Medulla oblongata (tissue), 1 donor: ENCODE data around the gene MAP2K1.
"Not testable (repeated sequence)": the region's sequence is repeated elsewhere in the genome, so short reads cannot be mapped to it uniquely, and the experiment has no call there.

Experiments
- DNase-seq: peaks from one replicate; pipeline ENCODE4 v3.0.0-alpha.2; 2015; ENCODE audit errors: extremely low spot score

Gene MAP2K1

DNA sequence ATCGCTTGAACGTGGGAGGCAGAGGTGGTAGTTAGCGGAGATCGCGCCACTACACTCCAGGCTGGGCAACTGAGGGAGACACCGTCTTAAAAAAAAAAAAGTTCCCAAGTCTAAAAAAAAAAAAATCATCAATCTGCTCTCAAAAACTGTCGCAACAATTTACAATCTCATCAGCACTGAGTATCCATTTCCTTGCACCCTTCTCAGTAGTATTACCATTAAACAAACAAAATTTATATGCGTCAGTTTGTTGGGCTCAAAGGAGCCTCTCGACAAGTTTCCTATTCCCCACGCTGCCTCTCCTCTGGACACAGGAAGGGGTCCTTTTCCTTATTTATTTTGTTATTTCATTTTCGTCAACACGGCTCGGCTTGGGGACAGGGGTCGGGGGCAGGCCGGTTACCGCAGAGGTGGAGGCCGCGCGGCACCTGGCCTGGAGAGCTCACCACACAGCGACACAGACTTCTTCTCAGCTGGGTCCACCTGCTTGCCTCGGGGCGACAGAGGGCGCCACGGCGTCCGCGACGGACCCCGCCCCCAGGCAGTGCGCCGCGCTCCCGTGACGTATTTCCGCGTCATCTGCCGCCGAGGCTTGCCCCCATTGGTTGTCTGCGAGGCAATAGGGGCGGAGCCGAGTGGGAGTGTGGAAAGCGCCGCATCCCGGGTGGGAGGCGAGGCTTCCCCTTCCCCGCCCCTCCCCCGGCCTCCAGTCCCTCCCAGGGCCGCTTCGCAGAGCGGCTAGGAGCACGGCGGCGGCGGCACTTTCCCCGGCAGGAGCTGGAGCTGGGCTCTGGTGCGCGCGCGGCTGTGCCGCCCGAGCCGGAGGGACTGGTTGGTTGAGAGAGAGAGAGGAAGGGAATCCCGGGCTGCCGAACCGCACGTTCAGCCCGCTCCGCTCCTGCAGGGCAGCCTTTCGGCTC, at the start of gene MAP2K1:
TSS of gene MAP2K1 (plus strand) at position 709 of the 920 bp plus-strand sequence. CDS start 436 bp downstream, outside the sequence.
- peak; percentile 98 for DNase-seq

DNA sequence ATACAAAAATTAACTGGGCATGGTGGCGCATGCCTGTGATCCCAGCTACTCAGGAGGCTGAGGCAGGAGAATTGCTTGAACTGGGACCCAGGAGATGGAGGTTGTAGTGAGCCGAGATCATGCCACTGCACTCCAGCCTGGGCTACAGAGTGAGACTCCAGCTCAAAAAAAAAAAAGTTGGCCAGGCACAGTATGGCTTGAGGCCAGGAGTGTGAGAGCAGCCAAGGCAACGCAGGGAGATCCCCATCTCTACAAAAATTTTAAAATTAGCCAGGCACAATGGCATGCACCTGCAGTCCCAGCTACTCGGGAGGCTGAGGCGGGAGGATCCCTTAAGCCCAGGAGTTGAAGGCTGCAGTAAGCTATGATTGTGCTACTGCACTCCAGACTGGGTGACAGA, 38.2 kb upstream of the MAP2K1 start:
- not testable (repeated sequence) for DNase-seq

DNA sequence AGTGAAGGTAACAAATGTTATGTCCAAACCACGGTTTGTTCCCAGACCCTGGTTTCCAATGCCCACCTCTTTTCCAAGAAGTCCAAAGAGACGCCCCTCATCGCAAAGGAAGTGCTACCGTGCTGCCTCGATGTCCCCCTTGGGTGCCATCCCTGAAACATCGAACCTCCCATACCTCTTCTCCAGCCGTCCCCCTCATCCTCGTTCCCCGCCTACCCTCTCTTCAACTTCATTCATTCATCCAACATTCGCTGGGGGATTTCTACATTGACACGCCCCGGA, 30.7 kb upstream of the MAP2K1 start:
- peak; percentile 5 for DNase-seq

DNA sequence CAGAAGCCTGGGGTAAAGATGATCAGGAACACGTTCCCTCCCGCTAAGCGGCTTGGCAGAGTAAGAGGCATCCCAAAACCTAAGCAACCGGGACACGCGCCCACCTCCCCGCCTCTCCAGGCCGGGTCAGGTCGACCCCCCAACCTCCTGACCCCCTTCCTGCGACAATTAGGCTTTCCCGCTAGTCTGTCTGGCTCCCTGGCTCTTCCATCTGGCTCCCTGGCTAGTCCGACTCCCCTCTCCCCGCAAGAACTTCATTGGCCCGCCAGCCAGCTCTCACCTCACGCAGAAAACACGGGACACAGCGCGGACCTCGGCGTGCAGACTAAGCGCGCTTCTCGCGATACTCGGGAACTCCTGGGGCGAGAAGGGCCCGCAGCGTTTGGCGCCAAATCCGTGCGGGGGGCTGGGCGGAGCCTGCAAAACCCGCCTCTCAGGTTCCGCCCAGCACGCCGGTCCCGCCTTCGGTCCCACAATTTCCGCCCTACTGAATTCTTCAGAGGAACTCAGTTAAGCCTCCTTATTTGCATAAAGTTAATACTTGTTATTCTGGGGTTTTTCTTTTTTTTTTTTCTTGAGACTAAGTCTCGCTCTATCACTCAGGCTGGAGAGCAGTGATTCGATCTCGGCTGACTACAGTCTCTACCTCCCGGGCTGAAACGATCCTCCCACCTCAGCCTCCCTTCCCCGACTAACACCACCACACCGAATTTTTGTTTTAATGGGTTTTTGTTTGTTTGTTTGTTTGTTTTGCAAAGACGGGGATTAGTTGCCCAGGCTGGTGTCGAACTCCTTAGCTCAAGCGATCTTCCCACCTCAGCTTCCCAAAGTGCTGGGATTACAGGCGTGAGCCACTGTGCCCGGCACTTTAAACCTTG, 30.1 kb upstream of the MAP2K1 start, which contains the start of gene TIPIN:
TSS of gene TIPIN (minus strand) at position 327 of the 878 bp plus-strand sequence. CDS start 3,738 bp downstream, outside the sequence.
- peak; percentile 92 for DNase-seq

DNA sequence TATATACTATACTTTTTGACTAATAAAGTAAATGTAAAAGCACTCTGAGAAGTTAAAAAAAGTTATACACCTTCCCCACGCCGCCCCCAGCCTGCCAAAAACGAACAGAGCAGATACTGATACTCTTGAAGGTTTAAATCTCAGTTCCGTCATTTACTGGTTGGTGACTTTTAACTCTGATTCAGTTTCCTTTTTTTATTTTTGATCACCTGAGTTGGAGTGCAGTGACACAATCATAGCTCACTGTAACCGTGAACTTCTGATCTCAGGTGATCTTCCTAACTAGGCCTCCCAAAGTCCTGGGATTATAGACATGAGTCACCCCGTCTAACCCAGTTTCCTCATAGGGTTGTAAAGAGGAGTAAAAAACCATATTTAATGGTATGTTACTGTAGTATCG, 27.0 kb upstream of the MAP2K1 start:
- no peak for DNase-seq

DNA sequence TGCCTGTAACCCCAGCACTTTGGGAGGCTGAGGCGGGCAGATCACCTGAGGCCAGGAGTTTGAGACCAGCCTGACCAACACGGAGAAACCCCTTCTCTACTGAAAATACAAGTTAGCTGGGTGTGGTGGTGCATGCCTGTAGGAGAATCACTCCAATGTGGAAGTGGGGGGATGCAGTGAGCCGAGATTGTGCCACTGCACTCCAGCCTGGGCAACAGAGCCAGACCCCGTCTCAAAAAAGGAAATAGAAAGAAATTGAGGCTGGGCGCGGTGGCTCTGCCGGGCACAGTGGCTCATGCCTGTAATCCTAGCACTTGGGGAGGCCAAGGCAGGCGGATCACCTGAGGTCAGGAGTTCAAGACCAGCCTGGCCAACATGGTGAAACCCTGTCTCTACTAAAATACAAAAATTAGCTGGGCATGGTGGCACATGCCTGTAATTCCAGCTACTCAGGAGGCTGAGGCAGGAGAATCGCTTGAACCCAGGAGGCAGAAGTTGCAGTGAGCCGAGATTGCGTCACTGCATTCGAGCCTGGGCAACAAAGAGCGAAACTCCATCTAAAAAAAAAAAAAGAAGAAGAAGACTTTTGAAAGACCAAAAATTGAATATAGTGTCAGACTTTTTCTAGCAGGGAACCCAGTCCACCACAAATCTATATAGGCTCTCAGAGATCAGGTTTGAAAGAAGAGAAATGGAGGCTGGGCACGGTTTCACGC, 24.8 kb upstream of the MAP2K1 start:
- not testable (repeated sequence) for DNase-seq

DNA sequence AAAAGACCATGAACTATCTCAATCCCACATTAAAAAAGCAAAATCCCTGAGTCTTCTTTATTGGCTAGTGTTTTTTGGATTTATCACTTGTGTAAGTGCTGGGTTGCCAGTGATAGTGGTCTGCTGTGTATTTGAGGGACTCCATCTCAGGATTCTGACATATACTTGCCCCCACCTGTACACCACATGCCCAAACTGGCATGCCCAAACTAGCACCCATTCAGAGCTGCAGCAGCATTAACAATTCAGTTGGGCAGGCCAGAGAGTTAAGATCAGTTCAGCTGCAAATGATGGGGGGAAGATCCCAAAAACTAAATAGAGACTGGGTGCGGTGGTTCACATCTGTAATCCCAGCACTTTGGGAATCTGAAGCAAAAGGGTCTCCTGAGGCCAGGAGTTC, 23.9 kb upstream of the MAP2K1 start:
- no peak for DNase-seq

DNA sequence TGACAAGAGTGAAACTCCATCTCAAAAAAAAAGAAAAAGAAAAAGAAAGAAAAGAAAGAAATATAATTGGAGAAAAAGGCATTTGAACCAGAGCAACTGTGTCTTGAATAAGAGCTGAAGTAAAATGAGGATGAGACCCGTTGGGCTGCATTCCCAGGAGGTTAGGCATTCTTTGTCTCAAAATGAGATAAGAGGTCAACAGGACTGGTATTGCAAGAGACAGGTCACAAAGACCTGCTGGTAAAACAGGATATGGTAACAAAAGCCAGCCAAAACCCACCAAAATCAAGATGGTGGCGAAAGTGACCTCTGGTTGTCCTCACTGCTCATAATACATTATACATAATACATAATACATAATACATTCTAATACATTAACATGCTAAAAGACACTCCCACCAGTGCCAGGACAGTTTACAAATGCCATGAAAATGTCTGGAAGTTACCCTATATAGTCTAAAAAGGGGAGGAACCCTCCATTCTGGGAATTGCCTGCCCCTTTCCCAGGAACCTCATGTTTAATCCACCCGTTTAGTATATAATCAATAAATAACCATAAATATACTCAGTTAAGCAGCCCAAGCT, 21.7 kb upstream of the MAP2K1 start:
- no peak for DNase-seq

DNA sequence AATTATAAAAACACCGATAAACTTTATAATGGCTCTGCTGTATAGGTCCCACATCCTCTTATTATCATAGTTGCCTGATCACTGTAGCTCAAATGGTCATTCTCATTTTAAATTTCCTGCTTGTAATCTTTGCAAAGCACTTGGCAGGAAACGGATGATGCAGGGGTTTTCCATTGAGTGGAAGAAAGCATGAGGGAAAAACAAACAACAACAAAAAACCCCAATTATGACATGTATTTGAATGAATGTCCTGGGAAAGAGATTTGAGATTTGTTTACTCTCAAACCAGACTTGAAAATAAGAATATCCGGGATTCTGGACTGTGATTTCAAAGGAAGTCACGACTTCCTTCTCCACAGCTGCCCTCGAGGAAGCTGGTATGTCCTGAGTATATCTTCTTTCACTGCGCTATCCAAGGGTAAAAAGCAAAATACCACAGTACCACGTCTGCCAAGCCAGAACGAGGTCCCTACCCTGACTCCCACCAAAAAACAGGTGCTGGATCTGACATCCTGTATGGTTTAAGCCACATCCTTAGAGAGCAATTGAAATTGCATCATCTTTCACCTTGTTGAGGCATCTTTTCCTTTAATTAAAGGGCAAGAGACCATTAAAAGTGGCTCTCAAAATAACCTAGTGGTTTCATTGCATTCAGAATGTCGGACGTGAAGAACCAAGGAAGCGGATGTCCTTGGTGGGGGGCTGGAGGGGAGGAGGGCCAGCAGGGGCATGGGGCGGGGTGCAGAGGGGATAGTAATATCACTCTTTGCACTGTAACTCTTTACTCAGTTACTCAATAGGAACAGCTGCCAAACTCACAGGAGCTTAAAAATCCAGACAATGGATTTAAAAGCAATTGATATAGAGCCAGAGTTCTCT, 16.7 kb upstream of the MAP2K1 start:
- DNase-seq, result peak; percentile 15

DNA sequence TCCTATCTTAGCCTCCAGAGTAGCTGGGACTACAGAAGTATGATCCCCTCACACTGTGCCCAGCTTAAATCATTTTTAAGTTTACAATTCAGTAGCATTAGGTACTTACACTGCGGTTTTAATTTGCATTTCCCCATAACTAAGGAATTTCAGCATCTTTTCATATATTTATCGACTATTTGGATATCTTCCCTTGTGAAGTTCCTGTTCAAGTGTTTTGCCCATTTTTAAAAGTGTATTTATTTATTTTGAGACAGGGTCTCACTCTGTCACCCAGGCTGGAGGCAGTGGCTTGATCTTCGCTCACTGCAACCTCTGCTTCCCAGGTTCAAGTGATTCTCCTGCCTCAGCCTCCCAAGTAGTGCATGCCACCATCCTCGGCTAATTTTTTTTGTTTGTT, 12.5 kb upstream of the MAP2K1 start:
- no peak for DNase-seq

DNA sequence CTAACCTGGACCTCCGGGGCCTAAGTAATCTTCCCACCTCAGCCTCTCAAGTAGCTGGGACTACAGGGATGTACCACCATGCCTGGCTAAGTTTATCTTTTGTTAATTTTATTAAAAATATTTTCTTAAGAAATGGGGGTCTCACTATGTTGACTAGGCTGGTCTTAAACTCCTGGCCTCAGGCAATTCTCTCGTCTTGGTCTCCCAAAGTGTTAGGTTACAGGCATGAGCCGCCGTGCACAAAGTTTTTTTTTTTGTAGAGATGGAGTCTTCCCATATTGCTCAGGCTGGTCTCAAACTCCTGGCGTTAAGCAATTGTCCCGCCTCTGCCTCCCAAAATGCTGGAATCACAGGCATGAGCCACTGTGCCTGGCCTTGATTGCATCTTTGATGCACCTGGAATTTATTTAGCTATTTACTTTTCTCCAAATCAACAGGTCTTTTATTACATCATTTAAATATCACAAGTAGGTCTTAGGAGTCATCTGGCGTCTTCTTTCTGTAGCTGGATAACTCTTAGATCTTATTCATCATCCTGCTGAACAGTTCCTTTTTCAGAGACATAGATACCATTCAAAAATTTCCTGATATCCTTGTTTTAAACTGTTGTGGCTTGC, 7.8 kb upstream of the MAP2K1 start:
- no peak for DNase-seq

DNA sequence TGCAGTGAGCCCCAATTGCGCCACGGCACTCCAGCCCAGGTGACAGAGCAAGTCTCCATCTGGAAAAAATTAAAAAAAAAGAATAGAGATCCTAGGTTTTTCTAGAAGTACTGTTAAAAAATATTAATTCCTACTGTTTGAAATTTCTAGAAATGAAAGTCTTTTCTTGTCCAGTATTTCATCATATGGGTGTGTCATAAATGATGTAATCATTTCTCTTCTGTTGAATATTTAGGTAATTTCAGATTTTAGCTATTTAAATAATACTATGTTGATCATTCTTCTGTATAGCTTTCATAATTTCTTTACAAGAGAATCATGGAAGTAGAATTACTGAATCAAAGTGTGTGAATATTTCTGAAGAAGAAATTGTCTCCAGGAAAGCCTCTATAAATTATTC, 5.3 kb upstream of the MAP2K1 start:
- not testable (repeated sequence) for DNase-seq

DNA sequence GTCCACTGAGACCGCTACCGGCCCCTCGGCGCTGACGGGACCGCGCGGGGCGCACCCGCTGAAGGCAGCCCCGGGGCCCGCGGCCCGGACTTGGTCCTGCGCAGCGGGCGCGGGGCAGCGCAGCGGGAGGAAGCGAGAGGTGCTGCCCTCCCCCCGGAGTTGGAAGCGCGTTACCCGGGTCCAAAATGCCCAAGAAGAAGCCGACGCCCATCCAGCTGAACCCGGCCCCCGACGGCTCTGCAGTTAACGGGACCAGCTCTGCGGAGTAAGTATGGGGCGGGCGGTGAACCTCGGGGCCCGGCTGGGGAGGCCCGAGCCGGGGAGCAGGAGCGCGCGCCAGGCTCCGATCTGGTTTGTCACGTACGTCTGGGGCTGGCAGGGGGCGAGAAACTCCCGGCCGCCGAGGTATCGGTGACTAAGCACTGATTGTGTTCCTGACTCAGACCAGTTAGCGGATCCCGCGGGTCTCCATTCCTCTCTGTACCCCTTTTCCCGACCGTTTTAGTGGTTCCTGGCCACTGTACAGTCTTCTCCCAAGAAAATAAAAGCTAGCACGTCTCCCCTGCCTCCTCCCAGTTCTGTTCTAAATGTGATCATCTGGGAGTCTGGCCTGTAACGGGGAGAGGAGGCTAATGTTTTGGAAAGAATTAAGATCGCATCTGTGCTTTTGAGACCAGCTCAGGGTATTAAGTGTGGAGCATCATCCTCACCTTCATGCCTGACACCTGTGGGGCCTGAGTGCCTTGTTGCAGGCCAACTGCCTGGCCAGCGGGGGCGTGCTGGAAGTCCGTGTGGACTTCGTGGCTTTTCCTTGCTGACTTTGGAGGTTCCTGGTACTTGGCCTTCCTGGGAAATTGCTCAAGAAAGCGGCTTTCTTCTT, 691 bp downstream of the MAP2K1 start:
- DNase-seq, result peak; percentile 32

DNA sequence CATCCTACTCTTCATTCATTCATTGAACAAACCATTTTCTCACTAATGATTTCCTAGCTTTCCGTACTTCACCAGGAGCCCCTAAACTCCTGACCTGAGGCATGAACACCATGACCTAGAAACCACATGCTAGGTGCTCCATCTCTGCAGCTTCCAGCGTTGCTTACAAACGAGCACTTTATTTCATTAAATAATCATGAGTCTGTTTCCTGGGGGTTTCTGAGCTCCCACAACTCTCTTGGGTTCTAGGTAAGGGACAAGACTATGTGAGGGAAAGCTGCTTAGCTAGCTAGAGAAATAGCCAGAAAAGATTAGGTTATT, 1.3 kb downstream of the MAP2K1 start:
- no peak for DNase-seq

DNA sequence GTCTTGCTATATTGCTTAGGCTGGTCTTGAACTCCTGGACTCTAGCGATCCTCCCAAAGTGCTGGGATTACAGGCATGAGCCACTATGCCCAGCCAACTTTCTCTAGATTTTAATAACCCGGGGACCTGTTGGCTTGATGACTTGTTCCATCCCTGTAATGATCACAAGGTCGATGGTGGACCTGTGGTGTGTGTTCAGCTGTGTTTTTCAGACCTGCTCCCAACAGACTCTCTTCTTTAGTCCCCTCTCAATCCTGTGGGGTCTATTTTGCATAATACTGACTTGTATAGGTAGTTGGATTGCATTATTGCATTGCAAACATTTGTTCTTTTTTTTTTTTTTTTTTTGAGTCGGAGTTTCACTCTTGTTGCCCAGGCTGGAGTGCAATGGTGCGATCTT, 1.9 kb downstream of the MAP2K1 start:
- DNase-seq, result no peak

DNA sequence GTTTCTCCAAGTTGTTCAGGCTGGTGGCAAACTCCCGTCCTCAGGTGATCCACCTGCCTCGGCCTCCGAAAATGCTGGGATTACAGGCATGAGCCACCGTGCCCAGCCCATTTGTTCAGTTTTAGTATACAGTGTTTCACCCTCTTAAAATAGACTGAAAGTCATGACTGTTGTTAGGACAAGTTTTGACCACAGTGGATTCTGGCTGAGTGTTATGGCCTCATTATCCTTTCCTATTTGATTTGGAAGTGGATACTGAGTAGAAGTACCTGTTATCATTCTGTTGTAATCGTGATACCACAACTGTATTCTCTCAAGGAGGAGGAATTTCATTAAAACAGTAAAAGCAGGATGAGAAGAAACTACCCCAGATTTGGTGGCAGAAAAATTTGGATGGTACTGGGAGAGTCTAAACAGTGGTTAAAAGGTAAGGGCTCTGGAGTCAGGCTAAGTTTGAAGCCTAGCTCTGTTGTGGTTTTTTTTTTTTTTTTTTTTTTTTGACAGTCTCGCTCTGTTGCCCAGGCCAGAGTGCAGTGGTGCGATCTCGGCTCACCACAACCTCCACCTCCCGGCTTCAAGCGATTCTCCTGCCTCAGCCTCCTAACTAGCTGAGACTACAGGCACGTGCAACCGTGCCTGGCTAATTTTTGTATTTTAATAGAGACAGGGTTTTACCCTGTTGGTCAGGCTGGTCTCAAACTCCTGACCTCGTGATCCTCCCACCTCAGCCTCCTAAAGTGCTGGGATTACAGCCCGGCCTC, 2.6 kb downstream of the MAP2K1 start:
- no peak for DNase-seq

DNA sequence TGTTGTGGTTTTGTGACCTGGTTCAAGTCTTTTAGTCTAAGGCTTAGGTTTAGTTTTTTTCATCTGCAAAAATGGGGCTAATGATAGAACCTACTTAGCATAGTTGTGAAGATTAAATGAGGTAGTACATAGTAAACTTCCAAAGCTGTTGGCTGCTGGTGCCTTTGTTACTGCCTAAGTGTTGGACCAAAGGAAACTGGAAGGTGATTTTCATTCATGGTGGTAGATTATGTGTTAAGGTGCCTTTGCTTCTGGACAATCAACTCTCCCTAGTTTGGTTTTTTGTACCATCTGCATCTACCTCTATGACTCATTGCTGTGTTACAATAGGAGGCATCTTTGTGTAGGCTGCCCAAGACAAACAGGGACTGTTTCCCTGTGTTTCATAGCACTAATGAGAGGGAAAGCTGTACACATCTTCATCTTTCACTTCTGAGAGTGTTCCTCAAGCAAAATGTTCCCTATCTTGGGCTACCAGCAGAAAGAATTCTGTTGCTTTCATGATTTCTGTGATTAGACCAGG, 3.2 kb downstream of the MAP2K1 start:
- no peak for DNase-seq

DNA sequence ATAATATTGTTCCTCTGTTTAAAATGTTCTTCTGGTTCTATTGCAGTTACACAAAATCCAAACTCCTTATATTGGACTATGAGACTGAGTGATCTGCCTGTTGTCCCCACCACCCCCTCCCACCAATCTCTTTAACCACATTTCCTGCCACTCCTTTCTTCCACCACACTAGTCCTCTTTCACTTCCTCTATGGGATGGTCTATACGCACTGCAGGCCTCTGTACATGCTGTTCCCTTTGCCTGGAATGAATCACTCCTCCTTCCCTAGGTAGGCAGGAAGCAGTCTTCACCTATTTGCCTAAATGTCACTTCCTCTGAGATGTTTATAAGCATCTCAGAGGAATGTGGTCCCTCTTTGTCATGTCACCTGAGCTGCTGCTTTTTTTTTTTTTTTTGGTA, 4.0 kb downstream of the MAP2K1 start:
- peak; percentile 64 for DNase-seq
